Body of pancreas (tissue), 4 donors: ENCODE measurements around the gene GPR4.

Experiments used
- CTCF ChIP-seq, 7 experiments: fragments of 450-650 bp in 4 of 7; fragments of 200-600 bp in 3 of 7; sonication (generic) in 3 of 7; IDR thresholded peaks; one replicate each; pipeline ENCODE4 v1.5.1; 2016 to 2019; ENCODE audit warnings: antibody characterized with exemption in 7 of 7
- POLR2A ChIP-seq, 3 donors: fragments of 450-650 bp; IDR thresholded peaks; one replicate each; pipeline ENCODE4 v1.6.1; 2016; ENCODE audit warnings: antibody characterized with exemption in 3 of 3, mild to moderate bottlenecking in 2 of 3

DNA sequence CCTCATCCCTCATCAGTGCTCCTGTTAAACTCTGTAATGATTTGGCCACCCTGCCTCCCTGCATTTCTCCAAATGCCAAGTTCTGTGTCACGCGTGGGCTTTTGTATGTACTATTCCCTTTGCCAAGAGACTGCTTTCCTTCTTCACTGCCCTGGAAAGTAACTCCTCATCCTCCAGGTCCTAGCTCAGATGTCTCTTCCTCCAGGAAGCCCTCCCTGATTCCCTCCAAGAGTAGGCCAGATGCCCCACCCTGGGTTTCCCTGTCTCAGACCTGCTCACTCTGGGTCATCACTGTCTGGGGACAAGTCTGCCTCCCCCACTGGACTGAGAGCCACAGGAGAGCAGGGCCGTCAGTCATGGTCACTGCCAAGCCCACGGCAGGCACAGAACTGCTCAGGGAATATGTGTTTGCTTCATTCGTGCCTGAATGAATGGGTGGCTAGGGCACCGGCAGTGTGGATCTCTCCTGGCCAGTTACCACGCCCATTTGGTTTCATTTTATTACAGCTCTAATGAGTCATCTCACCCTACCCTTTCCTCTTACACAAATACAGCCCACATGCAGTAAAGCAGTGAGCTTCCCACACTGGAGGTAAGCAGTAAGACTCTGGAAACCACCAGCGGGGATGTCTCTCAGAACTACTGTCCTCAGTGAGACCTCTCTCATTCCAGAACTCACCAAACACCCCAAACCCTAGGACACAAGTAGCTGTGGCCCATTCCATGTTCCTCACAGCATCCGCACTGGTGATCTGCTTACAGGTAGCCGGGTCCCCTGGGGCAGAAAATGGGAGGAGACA is 12.1 kb upstream of the GPR4 start:
- TF ChIP-seq CTCF (IDR thresholded peaks at IDR 0.05) (no peak), POLR2A (IDR thresholded peaks at IDR 0.05) (peak in 1 of 3 donors; percentile 32)
